BJ (cell line): ENCODE data around the gene BAIAP2. TPM values are rescaled to one million over a fixed set of nuclear protein-coding genes. Genes with fewer than 3 reads are reported as not detected.
A peak's percentile ranks its signal among the peaks of the same experiment; 100 is the strongest.

ENCODE experiments used
- CTCF ChIA-PET: fragments of 350-600 bp; formaldehyde crosslinking; extraction: SDS; loops from one replicate; lab custom pipeline; 2021; ENCODE audit warnings: antibody characterized with exemption, inconsistent platforms; lab: Yijun Ruan, JAX
- POLR2A ChIA-PET: fragments of 300-600 bp; sonication (Branson Sonifier 250); formaldehyde crosslinking; extraction: SDS; loops from one replicate; lab custom pipeline; 2021; ENCODE audit warnings: antibody characterized with exemption; lab: Charles Lee
- DNase-seq: peaks from one replicate; pipeline ENCODE4 v3.0.0-alpha.2; 2011; ENCODE audit warnings: low read depth
- H3K27me3 ChIP-seq: 2 replicates; pipeline ENCODE4 v1.6.0; 2011; ENCODE audit warnings: low read length; ENCODE audit not compliant: control insufficient read depth, insufficient read depth
- H3K36me3 ChIP-seq: 2 replicates; pipeline ENCODE4 v1.5.1; 2011; ENCODE audit warnings: low read length; ENCODE audit not compliant: control insufficient read depth, insufficient read depth
- H3K4me3 ChIP-seq: 2 replicates; pipeline ENCODE4 v1.5.1; 2011; ENCODE audit warnings: low read depth, mild to moderate bottlenecking, control low read depth, low read length
- polyA plus RNA-seq: library from polyadenylated mRNA; depleted of rRNA; stranded (reverse); fragments of >200 nt; gene quantifications from 2 replicates; pipeline ENCODE4 v1.2.3, GENCODE V29; 2011
- TF ChIP-seq, protein P1 (sequence below): IDR thresholded peaks from 2 replicates; pipeline ENCODE4 v1.5.1; 2011; ENCODE audit warnings: low read depth, mild to moderate bottlenecking, control low read depth, inconsistent platforms, low read length, moderate library complexity; ENCODE audit not compliant: insufficient read depth

The BAIAP2 gene
- polyA plus RNA-seq, 1 experiment = 12.1 TPM

DNA sequence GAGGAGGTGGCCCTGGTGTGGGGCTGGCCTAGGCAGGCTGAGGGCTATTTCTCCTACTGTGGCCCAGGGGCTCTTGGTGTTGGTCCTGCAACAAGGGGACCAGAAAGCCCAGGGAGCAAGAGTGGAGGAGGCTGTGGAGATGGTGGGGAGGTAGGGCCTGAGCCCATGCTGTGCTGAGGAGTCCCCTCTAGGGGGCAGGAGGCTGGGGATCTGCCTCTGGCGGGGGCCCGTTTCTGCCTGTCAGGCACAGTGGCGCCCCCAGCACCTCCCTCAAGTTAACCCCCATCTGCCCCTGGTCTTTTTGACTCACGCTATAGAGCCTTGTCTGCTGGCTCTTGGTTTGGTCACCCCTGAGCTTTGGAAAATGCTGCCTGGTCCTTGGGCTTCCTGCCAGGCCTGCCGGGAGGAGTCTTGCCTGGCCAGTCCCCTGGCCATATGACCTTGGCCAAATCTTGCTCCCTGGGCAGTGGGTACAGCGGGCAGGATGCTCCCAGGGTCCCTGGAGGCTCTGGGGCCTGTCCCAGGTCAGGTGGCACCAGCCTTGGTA lies 5.9 kb downstream of the BAIAP2 start:
- CTCF ChIA-PET = interaction anchor here (0.7 to 2.2 kb wide), 5 partner anchors 15 to 939 kb away, joined by 3 to 11 read pairs (median 3); partner anchors contain the start of gene GAA
- no peak for DNase-seq
- no peak overlapping the region for H3K4me3 ChIP-seq

DNA sequence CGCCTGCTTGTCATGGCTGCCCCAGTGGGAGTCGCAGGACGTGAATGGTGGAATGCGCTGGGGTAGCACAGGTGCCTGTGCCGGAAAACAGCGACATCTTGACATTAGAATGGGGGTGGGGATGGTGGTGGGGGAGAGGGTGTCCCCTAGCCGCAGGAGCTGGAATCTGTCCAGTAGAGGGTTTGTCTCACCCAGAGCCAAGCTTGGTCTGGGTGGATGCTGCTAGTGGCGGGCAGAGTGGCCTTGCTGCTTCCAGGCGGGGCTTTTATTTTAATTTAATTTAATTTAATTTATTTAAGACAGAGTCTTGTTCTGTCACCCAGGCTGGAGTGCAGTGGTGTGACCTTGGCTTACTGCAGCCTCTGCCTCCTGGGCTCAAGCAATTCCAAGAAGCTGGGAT lies 7.7 kb downstream of the BAIAP2 start:
- TF ChIP-seq, protein P1, sequence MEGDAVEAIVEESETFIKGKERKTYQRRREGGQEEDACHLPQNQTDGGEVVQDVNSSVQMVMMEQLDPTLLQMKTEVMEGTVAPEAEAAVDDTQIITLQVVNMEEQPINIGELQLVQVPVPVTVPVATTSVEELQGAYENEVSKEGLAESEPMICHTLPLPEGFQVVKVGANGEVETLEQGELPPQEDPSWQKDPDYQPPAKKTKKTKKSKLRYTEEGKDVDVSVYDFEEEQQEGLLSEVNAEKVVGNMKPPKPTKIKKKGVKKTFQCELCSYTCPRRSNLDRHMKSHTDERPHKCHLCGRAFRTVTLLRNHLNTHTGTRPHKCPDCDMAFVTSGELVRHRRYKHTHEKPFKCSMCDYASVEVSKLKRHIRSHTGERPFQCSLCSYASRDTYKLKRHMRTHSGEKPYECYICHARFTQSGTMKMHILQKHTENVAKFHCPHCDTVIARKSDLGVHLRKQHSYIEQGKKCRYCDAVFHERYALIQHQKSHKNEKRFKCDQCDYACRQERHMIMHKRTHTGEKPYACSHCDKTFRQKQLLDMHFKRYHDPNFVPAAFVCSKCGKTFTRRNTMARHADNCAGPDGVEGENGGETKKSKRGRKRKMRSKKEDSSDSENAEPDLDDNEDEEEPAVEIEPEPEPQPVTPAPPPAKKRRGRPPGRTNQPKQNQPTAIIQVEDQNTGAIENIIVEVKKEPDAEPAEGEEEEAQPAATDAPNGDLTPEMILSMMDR = no peak
- Histone ChIP-seq H3K27me3 (no peaks in the 10 kb centered on the region), H3K36me3 (no peaks in the 10 kb centered on the region; the same call in 1 of the 2 replicates), H3K4me3 (no peak overlapping the region)
- no peak for DNase-seq
- ChIA-PET CTCF (interaction anchor here (2.4 kb wide), 1 partner anchor 59 kb away, joined by 7 read pairs; no protein-coding TSS in a partner anchor), POLR2A (no interaction called here)

More for the DNA sequence above, 5.9 kb downstream of the BAIAP2 start:
- peaks cover 2% of the 10 kb centered on the region; the same call in 1 of the 2 replicates for H3K36me3 ChIP-seq
- no peaks in the 10 kb centered on the region for H3K27me3 ChIP-seq
- POLR2A ChIA-PET = no interaction called here
- TF ChIP-seq, protein P1 = peak; percentile 58

GRCh38 chr17:81043319-81043724 lies 8.4 kb downstream of the BAIAP2 start:
- DNase-seq = no peak
- TF ChIP-seq, protein P1 = no peak
- CTCF ChIA-PET = interaction anchor here (0.6 to 2.4 kb wide), 3 partner anchors 20 to 188 kb away, joined by 3 to 7 read pairs (median 4); no protein-coding TSS in a partner anchor
- no peaks in the 10 kb centered on the region; the same call in 1 of the 2 replicates for H3K36me3 ChIP-seq
- no peak overlapping the region for H3K4me3 ChIP-seq
- H3K27me3 ChIP-seq = no peaks in the 10 kb centered on the region
- POLR2A ChIA-PET = no interaction called here

DNA sequence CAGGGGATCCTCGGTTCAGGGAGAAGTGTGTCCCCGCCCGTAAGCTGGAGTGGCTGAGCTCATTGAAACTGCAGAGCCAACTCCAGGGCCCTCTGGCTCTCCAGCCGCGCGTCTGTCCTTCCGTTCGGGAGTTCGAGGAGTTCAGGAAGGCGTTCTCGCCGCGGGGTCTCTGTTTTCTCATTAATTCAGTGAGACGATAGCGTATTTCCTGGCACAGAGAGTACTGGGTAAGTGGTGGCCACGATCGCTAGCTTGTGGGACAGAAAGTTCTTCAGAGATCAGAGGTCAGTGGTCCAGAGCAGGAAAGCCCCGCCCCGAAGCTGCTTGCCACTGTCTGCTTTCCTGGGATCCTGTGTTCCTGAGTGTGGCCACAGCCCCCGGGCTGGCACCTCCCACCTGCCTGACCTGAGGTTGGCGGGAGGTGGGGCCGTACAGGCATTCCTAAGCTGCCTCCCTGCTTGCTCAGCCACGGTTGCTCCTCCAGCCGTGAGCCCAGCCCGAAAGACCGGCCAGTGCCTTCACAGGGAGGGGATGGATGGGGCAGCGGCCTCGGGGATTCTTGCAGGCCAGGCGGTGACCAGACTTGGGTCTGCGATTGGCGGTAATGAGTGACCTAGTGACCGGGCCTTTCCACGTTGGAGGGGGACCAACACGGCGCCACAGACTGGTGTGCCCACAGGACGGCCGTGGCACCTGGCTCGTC lies 8.9 kb downstream of the BAIAP2 start:
- Histone ChIP-seq H3K4me3 (no peak overlapping the region), H3K36me3 (no peaks in the 10 kb centered on the region; the same call in 1 of the 2 replicates), H3K27me3 (no peaks in the 10 kb centered on the region)
- POLR2A ChIA-PET = no interaction called here
- TF ChIP-seq, protein P1 = no peak
- CTCF ChIA-PET = interaction anchor here (0.6 to 2.4 kb wide), 5 partner anchors 21 to 187 kb away, joined by 3 to 7 read pairs (median 4); no protein-coding TSS in a partner anchor
- no peak for DNase-seq

- ChIA-PET CTCF (interaction anchor here (1.1 to 1.6 kb wide), 3 partner anchors 21 to 60 kb away, joined by 3 to 6 read pairs (median 4); no protein-coding TSS in a partner anchor), POLR2A (no interaction called here)
- Histone ChIP-seq H3K27me3 (no peaks in the 10 kb centered on the region), H3K36me3 (no peaks in the 10 kb centered on the region; the same call in 1 of the 2 replicates), H3K4me3 (no peak overlapping the region)
- no peak for DNase-seq
- TF ChIP-seq, protein P1 = no peak
Measured at GRCh38 chr17:81044428-81044763, 9.4 kb downstream of the BAIAP2 start.
